Dendritic cell treated with granulocyte-macrophage colony-stimulating factor and Interleukin-4, amounts not matched to agents 40 ng/mL and 50 ng/mL, for 4 days (primary cell): ENCODE results near the gene MEP1A.

ENCODE experiments used
- H3K27ac Mint-ChIP-seq: one replicate; pipeline ENCODE4 v1.8.0; 2022; ENCODE audit warnings: mild to moderate bottlenecking, mixed read lengths
- H3K27me3 Mint-ChIP-seq: one replicate; pipeline ENCODE4 v1.8.0; 2022; ENCODE audit warnings: mild to moderate bottlenecking, mixed read lengths
- H3K36me3 Mint-ChIP-seq: one replicate; pipeline ENCODE4 v1.8.0; 2022; ENCODE audit warnings: low read depth, mixed read lengths
- H3K4me1 Mint-ChIP-seq: one replicate; pipeline ENCODE4 v1.8.0; 2022; ENCODE audit warnings: low read depth, mixed read lengths
- H3K4me3 Mint-ChIP-seq: one replicate; pipeline ENCODE4 v1.8.0; 2022; ENCODE audit warnings: mild to moderate bottlenecking, moderate library complexity, mixed read lengths
- H3K9me3 Mint-ChIP-seq: one replicate; pipeline ENCODE4 v1.8.0; 2022; ENCODE audit warnings: mixed read lengths
- intact Hi-C: fragments of 100-400 bp; cut with micrococcal nuclease; formaldehyde crosslinking; loops from one replicate; pipeline ENCODE4 v1.15.0; 2022

Gene MEP1A

GRCh38 chr6:46876126-46876525 is 82.9 kb downstream of the MEP1A start:
- intact Hi-C loops: no loop called here
- H3K4me3 Mint-ChIP-seq: no peak overlapping the region

GRCh38 chr6:46879003-46879402 is 85.8 kb downstream of the MEP1A start:
- H3K4me3 Mint-ChIP-seq: no peak overlapping the region
- no peaks in the 10 kb centered on the region for H3K4me1 Mint-ChIP-seq
- H3K27ac Mint-ChIP-seq: no peak overlapping the region
- H3K36me3 Mint-ChIP-seq: no peaks in the 10 kb centered on the region
- no peaks in the 10 kb centered on the region for H3K9me3 Mint-ChIP-seq
- no peaks in the 10 kb centered on the region for H3K27me3 Mint-ChIP-seq
- intact Hi-C loops: no loop called here

More at GRCh38 chr6:46876126-46876525, 82.9 kb downstream of the MEP1A start:
- Mint-ChIP-seq H3K36me3 (no peaks in the 10 kb centered on the region), H3K4me1 (no peaks in the 10 kb centered on the region), H3K27ac (no peak overlapping the region), H3K9me3 (no peaks in the 10 kb centered on the region), H3K27me3 (no peaks in the 10 kb centered on the region)

- H3K36me3 Mint-ChIP-seq: no peaks in the 10 kb centered on the region
- H3K27me3 Mint-ChIP-seq: no peaks in the 10 kb centered on the region
- H3K4me1 Mint-ChIP-seq: no peaks in the 10 kb centered on the region
- no peaks in the 10 kb centered on the region for H3K9me3 Mint-ChIP-seq
- no peak overlapping the region for H3K27ac Mint-ChIP-seq
- intact Hi-C loops: no loop called here
- no peak overlapping the region for H3K4me3 Mint-ChIP-seq
Observed at GRCh38 chr6:46882645-46883044, 89.5 kb downstream of the MEP1A start.

- intact Hi-C loops: no loop called here
- Mint-ChIP-seq H3K4me1 (no peaks in the 10 kb centered on the region), H3K9me3 (no peaks in the 10 kb centered on the region), H3K27me3 (no peaks in the 10 kb centered on the region), H3K36me3 (no peaks in the 10 kb centered on the region), H3K4me3 (no peak overlapping the region), H3K27ac (no peak overlapping the region)
Observed at GRCh38 chr6:46888031-46888430, 94.8 kb downstream of the MEP1A start.

- H3K4me1 Mint-ChIP-seq: no peaks in the 10 kb centered on the region
- intact Hi-C loops: no loop called here
- no peaks in the 10 kb centered on the region for H3K9me3 Mint-ChIP-seq
- H3K36me3 Mint-ChIP-seq: no peaks in the 10 kb centered on the region
- H3K4me3 Mint-ChIP-seq: no peak overlapping the region
- no peak overlapping the region for H3K27ac Mint-ChIP-seq
- no peaks in the 10 kb centered on the region for H3K27me3 Mint-ChIP-seq
Observed at GRCh38 chr6:46888578-46888977, 95.4 kb downstream of the MEP1A start.
